ENCODE data around the gene DAPK1.

DNA sequence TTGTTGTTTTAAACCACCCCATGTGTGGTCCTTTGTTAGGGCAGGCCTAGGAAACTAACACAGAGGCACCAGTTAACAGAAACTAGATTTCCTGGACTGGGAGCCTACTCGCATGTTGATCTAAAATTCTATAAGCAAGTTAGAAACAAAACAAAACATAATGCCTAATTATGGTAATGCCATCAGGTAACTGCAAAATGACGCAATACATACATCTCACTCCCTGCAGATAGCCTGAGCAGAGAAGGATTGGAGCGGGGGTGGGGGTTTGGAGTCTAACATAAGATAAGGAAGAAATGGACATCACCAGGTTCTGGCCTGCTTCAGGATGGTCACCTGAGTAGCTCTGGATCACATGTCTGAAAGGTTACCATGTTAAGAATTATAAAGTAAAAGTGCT lies 114.9 kb downstream of the DAPK1 start:
- TF ChIP-seq, protein P1, sequence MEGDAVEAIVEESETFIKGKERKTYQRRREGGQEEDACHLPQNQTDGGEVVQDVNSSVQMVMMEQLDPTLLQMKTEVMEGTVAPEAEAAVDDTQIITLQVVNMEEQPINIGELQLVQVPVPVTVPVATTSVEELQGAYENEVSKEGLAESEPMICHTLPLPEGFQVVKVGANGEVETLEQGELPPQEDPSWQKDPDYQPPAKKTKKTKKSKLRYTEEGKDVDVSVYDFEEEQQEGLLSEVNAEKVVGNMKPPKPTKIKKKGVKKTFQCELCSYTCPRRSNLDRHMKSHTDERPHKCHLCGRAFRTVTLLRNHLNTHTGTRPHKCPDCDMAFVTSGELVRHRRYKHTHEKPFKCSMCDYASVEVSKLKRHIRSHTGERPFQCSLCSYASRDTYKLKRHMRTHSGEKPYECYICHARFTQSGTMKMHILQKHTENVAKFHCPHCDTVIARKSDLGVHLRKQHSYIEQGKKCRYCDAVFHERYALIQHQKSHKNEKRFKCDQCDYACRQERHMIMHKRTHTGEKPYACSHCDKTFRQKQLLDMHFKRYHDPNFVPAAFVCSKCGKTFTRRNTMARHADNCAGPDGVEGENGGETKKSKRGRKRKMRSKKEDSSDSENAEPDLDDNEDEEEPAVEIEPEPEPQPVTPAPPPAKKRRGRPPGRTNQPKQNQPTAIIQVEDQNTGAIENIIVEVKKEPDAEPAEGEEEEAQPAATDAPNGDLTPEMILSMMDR (IDR thresholded peaks at IDR 0.05) = no peak
- TF ChIP-seq POLR2AphosphoS5 (IDR thresholded peaks at IDR 0.05) = no peak
- no peak for TF ChIP-seq EP300 (IDR thresholded peaks at IDR 0.05)

All from stomach (tissue), 4 donors.